Pons (tissue), 1 donor: ENCODE measurements around the gene MACROD1.
"Not testable (repeated sequence)": the region's sequence is repeated elsewhere in the genome, so short reads cannot be mapped to it uniquely, and the experiment has no call there.

Experiments
- DNase-seq: peaks from one replicate; pipeline ENCODE4 v3.0.0-alpha.2; 2016; ENCODE audit warnings: low spot score

Gene MACROD1

DNA sequence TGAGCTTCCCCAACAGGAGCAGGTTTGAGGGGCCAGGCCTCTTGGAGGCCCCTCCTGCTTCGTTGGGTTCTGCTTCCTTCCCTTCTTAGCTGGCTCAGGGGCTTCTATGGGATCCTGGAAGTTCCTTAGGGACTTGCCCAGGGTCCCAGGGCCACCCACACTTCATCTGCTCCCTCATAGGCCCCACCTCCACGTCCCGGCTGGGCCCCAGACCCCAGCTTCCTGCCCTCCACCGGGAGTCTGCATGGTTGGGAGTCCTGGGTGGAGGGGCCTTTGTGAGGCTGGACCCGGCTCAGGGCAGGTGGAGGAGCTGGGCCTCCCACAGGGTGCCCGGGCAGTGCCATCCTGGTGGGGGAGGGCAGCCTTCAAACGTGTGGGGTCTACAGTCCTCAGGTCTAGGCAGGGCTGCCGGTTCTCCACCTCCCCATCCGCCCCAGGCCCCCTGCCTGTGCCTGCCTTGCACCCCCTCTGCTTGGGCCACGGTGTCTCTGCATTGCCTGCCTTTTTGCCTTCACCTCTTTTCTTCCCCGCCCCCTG, 168.0 kb downstream of the MACROD1 start:
- no peak for DNase-seq

DNA sequence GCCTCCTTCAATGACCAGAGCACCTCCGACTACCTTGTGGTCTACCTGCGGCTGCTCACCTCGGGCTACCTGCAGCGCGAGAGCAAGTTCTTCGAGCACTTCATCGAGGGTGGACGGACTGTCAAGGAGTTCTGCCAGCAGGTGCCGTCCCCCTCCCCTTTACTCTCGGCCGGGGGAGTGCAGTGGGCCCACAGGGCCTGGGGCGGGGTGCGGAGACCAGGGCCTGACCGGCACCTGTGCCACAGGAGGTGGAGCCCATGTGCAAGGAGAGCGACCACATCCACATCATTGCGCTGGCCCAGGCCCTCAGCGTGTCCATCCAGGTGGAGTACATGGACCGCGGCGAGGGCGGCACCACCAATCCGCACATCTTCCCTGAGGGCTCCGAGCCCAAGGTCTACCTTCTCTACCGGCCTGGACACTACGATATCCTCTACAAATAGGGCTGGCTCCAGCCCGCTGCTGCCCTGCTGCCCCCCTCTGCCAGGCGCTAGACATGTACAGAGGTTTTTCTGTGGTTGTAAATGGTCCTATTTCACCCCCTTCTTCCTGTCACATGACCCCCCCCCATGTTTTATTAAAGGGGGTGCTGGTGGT, 168.7 kb downstream of the MACROD1 start:
- DNase-seq = no peak

DNA sequence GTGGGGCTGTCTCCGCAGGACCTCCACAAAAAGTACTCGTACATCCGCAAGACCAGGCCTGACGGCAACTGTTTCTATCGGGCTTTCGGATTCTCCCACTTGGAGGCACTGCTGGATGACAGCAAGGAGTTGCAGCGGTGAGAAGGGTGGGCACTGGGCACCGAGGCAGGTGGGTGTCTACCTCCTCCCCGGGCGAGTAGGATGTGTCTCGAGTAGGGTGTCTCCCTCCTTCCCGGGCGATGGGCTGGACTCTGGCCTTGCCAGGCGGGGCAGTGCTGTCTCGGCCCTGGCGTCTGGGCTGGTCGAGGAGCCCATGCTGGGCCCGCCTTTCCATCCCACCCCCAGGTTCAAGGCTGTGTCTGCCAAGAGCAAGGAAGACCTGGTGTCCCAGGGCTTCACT, 169.4 kb downstream of the MACROD1 start:
- no peak for DNase-seq

DNA sequence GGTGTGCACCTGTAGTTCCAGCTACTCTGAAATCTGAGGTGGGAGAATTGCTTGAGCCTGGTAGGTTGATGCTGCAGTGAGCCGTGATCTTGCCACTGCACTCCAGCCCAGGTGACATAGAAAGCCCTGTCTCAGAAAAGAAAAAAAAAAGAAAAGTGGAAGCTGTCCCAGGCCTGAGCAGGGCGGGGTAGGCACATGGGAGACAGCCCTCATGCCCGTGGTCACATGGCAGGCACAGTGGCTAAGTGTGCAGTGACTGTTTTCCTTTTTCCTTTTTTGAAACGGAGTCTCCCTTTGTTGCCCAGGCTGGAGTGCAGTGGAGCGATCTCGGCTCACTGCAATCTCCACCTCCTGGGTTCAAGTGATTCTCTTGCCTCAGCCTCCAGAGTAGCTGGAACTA, 171.9 kb downstream of the MACROD1 start:
- DNase-seq = no peak

DNA sequence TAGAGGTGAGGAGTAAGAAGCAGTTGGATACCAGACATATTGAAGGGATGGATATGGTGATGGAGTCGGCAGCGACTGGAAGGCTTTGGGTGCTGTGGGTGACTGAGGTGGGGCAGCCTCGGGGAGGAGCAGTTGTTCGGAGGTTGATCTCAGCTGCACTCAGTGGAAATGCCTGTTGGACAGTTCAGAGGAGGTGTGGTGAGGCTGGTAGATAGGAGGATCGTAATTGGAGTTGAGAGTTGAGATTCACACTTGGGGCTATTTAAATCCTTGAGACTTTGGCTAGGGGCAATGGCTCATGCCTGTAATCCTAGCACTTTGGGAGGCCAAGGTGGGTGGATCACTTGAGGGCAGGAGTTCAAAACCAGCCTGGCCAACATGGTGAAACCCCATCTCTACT, 172.8 kb downstream of the MACROD1 start:
- no peak for DNase-seq

DNA sequence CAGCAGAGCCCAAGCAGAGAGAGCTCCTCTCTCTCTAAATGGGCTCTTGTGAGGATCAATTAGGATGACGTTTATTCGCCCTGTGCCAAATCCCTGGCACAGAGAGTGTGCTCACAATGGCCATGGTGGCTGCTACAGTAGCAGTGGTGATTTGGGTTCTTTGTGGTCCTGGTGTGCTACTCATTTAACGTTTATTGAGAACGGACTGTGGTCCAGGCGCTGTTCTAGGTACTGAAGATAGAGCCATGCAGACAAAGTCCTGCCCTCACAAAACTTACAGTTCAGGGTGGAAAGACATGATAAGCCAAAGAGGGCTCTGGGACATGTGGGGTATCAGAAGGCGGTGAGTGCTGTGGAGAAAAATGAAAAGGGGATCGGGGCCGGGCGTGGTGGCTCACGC, 174.4 kb downstream of the MACROD1 start:
- no peak for DNase-seq

DNA sequence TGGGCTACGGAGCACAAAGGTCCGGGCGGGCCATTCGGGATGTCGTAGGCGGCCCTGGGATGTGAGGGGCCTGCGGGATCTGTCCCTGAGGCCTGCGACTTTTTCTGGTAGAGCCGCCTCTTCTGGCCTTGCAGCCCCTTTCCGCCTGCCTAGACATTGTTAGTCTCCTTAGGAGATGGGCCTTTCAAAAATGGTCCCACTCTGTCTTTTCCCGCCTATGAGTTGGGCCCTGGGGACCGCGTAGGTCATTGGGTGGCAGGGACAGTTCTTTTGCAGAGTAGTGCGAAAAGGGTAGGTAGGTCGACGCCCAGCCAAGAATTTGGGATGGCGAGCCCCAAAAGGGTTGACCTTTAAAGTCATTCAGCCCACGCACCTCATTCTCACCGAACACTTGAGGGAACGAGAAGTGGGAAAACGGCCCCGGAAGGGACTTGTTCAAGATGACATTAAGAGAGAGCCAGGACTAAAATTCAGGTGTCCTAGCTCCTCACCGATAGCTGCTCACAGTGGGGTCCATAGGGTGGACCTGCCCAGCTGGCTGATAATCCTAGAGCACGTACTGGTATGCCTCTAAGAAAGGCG, 178.9 kb downstream of the MACROD1 start:
- no peak for DNase-seq

DNA sequence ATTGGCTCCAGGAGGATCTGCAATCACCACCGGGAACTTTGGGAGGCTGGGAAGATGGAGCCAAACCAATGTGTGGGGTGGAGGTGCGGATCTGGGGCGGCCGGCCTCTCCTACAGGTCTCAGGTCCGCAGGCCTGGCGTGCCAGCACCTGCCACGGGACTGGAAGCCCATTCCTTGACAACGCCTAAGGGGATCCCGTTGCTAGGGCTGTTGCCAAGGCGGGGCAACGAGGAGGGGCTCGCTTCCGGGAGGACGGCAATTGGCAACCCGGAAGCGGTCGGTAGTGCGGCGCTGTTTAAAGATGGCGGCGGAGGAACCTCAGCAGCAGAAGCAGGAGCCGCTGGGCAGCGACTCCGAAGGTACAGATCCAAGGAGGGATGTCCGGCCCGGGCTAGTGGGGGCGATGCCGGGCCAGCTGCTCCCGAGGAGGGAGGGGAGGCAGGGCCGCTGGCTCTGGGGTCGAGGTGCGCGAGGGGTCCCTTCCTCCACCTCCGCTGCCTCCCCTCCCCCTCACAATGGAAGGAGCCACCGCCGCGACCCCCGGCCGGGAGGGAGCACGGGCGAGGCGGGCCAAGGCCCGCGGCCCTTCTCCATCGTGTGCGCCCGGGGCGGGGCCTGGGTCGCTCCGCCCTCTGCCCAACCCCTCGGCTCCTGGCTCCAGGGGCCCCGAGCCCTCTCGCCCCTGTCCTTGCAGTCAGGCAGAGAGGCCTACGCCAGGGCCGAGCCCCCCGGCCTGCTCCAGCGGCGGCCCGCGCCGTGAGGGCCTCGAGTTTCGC, 179.6 kb downstream of the MACROD1 start, which contains the start of gene OTUB1:
OTUB1 (plus strand) TSS at position 283 of the 776 bp plus-strand sequence; CDS start at position 302, 19 bp downstream.
- peak; percentile 76 for DNase-seq

DNA sequence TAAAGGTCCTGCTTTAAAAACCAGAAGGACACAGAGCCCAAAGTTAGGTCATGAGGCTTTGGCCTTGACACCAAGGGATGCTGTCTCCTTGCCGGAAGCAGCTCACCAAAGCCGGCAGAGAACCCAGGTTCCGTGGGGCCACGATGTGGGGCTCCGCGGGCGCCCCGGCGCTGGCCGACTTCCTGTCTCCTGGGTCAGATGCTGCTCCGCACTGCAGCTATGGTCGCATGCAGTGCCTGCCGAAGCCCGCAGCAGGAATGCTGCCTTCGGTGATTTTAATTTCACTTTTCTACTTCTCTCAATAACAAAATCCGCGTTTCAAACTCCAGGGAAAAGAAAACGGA, 180.1 kb downstream of the MACROD1 start:
- DNase-seq = no peak

DNA sequence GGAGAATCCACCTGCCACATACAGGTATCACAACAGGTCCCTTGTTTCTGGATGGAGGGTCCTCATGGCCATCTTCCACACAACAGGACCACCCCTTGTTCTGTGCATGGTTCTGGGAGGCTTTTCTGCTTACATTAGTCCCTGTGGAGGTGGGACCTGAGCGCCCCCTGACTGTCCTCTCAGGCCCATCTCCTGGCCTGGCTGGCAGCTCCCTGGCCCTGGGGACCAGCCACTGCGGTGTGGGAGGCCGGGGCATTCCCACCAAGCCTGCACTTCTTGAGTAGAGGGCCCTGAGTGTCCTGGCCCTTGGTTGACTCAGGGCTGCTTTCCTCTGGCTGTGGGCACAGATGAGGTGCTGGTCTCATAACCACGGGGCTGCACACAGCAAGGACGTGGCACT, 186.5 kb downstream of the MACROD1 start:
- DNase-seq = no peak

DNA sequence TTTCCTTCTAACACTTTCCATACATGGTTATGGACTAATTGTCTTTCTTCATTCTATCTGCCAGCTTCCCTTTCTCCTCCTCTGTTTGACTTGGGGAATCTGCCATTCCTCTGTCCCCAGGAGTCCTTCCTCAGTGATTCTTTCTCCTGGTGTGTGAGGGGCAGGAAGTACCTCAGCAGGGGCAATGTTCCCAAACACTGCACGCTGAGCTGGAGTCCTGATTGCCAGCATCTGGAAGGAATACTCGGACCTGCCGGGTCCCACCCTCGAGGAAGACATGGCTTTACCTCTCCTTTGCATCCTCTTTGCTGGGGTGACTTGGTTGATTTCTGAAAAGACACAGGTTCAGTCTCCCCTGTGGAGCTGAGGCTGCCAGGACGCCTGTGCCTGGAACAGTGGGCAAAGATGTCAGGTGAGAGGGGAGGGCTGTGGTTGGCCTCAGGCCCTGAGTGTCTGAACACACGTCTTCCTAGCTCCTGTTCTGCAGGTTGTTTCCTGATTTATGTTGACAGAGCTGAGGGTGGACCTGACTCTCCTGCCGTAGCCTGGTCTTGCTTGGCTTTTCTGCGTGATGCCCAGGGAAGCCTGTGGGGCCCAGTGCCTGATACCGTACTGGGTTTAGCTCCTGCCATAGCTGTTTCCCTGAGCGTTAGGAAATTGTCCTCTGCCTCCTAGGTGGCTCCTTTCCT, 187.2 kb downstream of the MACROD1 start:
- DNase-seq = no peak

DNA sequence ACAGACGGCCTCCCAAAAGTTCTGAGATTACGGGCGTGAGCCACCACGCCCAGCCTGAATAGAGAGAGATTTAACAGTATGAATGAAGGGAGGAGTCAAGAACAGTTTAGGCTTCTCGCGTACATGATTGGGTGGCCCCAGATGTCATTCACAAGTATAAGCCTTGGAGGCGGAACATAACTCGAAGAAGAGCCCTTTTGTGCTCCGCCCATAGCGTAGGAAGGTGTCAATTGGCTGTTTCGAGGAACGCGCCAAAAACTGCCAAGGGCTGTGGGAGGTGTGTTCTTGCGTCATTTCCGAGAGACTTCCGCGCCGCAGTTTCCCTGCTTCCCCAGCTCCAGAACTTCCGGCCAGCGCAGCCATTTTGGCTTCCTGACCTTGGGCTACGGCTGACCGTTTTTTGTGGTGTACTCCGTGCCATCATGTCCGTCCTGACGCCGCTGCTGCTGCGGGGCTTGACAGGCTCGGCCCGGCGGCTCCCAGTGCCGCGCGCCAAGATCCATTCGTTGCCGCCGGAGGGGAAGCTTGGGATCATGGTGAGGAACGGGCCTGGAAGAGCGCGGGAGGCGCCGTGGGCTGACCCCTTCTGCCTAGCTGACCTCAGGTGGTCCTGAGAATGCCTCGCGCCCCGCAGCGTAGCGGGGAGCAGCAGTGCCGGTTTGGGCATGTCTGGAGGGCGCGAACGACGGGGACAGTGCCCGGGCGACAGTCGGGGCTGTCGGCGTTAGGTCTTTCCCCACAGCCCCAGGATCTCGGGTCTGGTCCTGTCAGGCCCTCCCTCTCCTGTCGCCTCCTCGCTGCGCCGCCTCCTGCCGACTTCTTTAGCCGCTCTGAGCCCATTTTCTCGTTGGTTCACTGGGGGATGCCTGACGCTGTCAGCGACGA, 191.4 kb downstream of the MACROD1 start, which contains the start of gene COX8A:
COX8A (plus strand) TSS at position 362 of the 885 bp plus-strand sequence; CDS start at position 423, 61 bp downstream.
- peak; percentile 100 for DNase-seq

DNA sequence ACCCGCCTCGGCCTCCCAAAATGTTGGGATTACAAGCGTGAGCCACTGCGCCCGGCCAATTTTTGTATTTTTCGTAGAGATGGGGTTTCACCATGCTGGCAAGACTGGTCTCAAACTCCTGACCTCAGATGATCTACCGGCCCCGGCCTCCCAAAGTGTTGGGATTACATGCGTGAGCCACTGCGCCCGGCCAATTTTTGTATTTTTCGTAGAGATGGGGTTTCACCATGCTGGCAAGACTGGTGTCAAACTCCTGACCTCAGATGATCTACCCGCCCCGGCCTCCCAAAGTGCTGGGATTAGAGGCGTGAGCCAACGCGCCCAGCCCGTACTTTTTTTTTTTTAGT, 192.0 kb downstream of the MACROD1 start:
- not testable (repeated sequence) for DNase-seq

DNA sequence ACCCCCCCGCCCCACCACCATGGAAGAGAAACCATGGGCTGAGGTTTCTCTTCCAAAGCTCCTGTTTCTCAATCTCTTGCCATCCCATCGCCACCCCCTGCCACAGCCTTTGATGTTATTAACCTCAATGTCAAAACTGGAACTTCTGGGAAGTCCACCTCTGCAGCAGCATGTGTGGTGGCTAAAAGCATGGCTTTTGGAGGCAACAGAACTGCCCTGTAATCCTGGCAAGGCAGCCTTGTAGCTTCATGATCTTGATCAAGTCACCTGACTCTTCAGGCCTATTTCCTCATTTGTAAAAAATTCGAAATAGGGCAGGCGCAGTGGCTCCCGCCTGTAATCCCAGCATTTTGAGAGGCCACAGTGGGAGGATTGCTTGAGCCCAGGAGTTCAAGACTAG, 195.0 kb downstream of the MACROD1 start:
- no peak for DNase-seq

DNA sequence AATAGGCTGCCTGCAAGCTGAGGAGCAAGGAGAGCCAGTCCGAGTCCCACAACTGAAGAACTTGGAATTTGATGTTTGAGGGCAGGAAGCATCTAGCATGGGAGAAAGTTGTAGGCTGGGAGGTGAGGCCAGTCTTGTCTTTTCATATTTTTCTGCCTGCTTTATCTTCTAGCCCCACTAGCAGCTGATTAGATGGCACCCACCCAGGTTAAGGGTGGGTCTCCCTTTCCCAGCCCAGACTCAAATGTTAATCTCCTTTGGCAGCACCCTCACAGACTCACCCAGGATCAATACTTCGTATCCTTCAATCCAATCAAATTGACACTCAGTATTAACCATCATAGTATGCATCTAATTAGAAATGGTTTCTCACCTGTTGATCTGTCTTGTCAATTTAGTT, 196.5 kb downstream of the MACROD1 start:
- DNase-seq = no peak

DNA sequence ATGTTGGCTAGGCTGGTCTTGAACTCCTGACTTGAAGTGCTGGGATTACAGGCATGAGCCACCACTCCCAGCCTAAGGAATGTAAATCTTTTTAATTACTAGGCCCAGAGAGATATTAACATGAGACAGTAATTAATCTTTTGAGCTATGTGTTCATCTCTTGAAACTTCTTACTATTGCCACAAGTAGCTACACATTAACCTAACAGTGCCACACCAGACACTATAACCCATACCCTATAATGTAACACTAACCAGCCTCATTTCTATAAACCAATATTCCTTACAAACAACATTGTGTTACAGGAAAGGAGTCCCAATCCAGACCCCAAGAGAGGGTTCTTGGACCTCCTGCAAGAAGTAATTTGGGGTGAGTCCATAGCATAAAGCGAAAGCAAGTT, 199.5 kb downstream of the MACROD1 start:
- DNase-seq = no peak

DNA sequence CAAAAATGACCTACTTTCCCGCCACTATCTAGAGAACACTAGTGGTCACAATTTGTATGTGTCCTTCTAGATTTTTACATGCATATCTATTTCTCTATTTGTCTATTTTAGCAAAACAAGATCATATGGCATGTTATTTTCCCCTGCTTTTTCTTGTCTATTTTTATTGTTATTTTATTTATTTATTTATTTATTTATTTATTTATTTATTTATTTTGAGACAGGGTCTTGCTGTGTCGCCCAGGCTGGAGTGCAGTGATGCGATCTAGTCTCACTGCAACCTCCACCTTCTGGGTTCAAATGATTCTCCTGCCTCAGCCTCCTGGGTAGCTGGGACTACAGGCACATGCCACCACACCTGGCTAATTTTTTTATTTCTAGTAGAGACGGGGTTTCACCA, 202.0 kb downstream of the MACROD1 start:
- DNase-seq = not testable (repeated sequence)

DNA sequence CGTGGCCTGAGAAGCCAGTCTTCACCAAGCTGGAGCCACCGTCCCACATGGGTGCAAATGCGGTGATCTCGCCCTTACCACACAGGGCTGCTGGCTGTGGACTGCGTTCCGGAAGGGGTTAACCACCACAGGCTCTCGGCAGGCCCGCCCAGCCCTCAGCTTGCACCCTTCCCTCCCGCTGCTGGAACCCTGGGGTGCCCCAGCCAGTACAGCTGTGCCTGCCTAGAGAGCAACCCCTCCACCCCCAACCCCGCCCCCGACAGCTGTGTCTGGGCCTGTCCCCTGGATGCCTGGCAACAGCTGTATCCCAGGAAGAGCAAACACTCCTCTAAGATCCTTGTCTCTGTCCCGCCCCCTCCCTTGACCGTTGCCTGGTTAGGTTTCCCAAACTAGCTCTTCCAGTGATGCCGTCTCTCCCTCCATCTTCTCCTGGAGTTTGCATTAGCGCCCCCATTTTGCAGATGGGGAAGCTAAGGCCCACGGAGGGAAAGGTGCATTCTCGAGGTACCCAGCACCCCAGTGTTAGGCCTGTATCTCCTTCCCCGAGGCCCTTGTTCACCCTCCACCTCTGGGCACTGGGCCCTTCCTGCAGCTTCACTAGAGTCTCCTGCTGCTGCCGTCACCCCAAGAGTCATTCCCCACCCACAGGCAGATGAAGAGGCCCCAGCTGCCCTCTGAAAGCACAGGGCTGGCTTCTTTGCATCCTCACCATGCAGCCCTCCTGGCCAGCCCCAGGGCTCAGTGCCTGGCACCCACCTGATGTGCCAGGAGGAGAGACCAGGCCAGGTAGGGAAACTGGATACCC, 204.1 kb downstream of the MACROD1 start:
- DNase-seq = no peak

DNA sequence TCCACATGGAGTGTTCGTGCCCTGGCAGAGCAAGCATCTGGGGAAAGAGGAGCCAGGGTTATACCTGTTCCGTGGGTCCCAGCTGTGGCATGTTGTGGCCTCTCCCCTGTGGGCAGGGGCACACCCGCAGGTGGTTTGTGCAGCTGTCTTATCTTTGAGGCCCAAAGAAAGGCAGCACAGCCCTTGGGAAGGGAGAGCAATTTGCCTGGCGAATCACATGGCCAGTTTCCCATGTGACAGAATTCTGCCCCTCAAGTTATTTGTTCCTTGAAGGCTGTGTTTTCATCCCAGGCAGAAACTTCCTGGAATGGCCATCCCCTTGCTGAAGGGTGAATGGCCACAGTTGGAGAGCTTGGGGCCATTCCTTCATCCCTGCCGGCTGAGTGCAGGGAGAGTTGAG, 207.9 kb downstream of the MACROD1 start:
- no peak for DNase-seq

DNA sequence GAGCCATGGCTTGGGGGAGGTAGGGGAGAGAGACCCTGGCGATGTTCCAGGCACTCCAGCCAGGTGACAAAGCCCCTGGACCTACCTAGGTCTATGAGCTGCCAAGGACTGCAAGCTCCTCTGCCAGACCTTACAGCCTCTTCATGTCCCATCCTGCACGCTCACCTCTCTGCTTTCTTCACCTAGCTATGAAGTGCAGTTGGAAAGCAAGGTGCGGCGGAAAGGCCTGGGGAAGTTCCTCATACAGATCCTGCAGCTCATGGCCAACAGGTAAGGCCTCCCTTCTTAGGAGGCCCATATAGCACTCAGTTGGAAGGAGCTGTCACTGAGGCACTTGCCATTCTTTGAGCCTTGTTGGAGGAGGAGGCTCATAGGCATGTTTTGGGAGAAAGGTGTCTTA, 213.3 kb downstream of the MACROD1 start:
- DNase-seq = no peak
